ENCODE results near the gene RIN3.

RIN3 gene

GRCh38 chr14:92653162-92653651 is 139.6 kb downstream of the RIN3 start:
- no peak for DNase-seq (ENCODE audit: extremely low spot score)
- TF ChIP-seq ARNT (IDR thresholded peaks at IDR 0.05): no peak
- no peak for TF ChIP-seq FOXA1 (IDR thresholded peaks at IDR 0.05)
- TF ChIP-seq ZNF384 (IDR thresholded peaks at IDR 0.05): no peak
- no peak for TF ChIP-seq FOXM1 (IDR thresholded peaks at IDR 0.05; ENCODE audit: borderline replicate concordance)
- no peak for TF ChIP-seq LEF1 (IDR thresholded peaks at IDR 0.05; ENCODE audit: borderline replicate concordance)
- POLR2A ChIA-PET: no interaction called here
- CTCF ChIA-PET: no interaction called here

DNA sequence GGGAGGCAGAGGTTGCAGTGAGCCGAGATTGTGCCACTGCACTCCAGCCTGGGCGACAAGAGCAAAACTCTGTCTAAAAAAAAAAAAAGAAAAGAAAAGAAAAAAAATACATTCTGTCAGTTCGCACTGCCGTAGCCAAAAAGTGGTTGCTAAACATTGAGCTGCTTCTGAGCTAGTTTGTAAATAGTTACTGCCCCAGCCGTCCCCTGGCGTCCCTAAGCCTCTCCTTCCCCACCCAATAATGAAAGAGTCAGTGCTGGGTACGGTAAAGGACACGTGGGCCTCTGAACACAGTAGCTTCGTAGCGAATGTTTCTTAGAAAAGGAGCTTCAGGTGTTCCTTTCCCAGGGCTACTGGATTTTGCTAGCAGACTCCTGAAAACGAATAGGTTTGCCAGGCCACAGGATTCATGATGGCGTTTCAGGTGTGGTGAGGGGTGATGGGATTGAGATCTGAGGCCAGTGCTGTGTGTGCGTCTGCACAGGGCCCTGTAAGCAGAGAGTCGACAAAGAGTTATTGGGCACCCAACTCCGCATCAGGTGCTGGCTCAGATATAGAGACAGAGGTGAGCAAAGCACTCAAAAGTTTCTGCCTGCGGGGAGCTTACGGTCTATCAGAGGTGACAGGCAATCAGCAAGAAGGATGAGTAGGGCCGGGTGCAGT is 140.8 kb downstream of the RIN3 start:
- ChIA-PET CTCF (no interaction called here), POLR2A (no interaction called here)
- no peak for DNase-seq (ENCODE audit: extremely low spot score)
- TF ChIP-seq HDGF (IDR thresholded peaks at IDR 0.05; ENCODE audit: borderline replicate concordance) (no peak), SUZ12 (IDR thresholded peaks at IDR 0.05) (no peak), FOXM1 (IDR thresholded peaks at IDR 0.05; ENCODE audit: borderline replicate concordance) (no peak), FOXA1 (IDR thresholded peaks at IDR 0.05) (no peak), LEF1 (IDR thresholded peaks at IDR 0.05; ENCODE audit: borderline replicate concordance) (no peak), BHLHE40 (IDR thresholded peaks at IDR 0.05; ENCODE audit: borderline replicate concordance) (no peak), ARNT (IDR thresholded peaks at IDR 0.05) (no peak), CTBP1 (IDR thresholded peaks at IDR 0.05; ENCODE audit: borderline replicate concordance) (no peak), ZNF384 (IDR thresholded peaks at IDR 0.05) (no peak), ELF4 (IDR thresholded peaks at IDR 0.05) (no peak), FOXK2 (IDR thresholded peaks at IDR 0.05) (no peak), NFRKB (IDR thresholded peaks at IDR 0.05) (no peak), TARDBP (IDR thresholded peaks at IDR 0.05) (no peak), SP1 (IDR thresholded peaks at IDR 0.05) (no peak), L3MBTL2 (conservative IDR thresholded peaks at IDR 0.05) (no peak)
- TF ChIP-seq, protein P1, sequence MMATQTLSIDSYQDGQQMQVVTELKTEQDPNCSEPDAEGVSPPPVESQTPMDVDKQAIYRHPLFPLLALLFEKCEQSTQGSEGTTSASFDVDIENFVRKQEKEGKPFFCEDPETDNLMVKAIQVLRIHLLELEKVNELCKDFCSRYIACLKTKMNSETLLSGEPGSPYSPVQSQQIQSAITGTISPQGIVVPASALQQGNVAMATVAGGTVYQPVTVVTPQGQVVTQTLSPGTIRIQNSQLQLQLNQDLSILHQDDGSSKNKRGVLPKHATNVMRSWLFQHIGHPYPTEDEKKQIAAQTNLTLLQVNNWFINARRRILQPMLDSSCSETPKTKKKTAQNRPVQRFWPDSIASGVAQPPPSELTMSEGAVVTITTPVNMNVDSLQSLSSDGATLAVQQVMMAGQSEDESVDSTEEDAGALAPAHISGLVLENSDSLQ (IDR thresholded peaks at IDR 0.05): no peak

- TF ChIP-seq BHLHE40 (IDR thresholded peaks at IDR 0.05; ENCODE audit: borderline replicate concordance): no peak
- TF ChIP-seq FOXK2 (IDR thresholded peaks at IDR 0.05): no peak
- no peak for TF ChIP-seq L3MBTL2 (conservative IDR thresholded peaks at IDR 0.05)
- TF ChIP-seq ZNF384 (IDR thresholded peaks at IDR 0.05): no peak
- TF ChIP-seq, protein P1 (IDR thresholded peaks at IDR 0.05): no peak
- TF ChIP-seq FOXM1 (IDR thresholded peaks at IDR 0.05; ENCODE audit: borderline replicate concordance): no peak
- ChIA-PET POLR2A (no interaction called here), CTCF (no interaction called here)
- DNase-seq (ENCODE audit: extremely low spot score): no peak
Observed at GRCh38 chr14:92655419-92656201, 142.0 kb downstream of the RIN3 start.

GRCh38 chr14:92656306-92657081 is 142.9 kb downstream of the RIN3 start:
- no peak for DNase-seq (ENCODE audit: extremely low spot score)
- CTCF ChIA-PET: interaction anchor here (0.6 kb wide), 1 partner anchor 35 kb away, joined by 4 read pairs; no protein-coding TSS in a partner anchor
- no peak for TF ChIP-seq TARDBP (IDR thresholded peaks at IDR 0.05)
- no peak for TF ChIP-seq SP1 (IDR thresholded peaks at IDR 0.05)
- TF ChIP-seq ELF4 (IDR thresholded peaks at IDR 0.05): no peak
- TF ChIP-seq LEF1 (IDR thresholded peaks at IDR 0.05; ENCODE audit: borderline replicate concordance): no peak
- TF ChIP-seq FOXK2 (IDR thresholded peaks at IDR 0.05): no peak
- no peak for TF ChIP-seq ZNF384 (IDR thresholded peaks at IDR 0.05)
- POLR2A ChIA-PET: no interaction called here

DNA sequence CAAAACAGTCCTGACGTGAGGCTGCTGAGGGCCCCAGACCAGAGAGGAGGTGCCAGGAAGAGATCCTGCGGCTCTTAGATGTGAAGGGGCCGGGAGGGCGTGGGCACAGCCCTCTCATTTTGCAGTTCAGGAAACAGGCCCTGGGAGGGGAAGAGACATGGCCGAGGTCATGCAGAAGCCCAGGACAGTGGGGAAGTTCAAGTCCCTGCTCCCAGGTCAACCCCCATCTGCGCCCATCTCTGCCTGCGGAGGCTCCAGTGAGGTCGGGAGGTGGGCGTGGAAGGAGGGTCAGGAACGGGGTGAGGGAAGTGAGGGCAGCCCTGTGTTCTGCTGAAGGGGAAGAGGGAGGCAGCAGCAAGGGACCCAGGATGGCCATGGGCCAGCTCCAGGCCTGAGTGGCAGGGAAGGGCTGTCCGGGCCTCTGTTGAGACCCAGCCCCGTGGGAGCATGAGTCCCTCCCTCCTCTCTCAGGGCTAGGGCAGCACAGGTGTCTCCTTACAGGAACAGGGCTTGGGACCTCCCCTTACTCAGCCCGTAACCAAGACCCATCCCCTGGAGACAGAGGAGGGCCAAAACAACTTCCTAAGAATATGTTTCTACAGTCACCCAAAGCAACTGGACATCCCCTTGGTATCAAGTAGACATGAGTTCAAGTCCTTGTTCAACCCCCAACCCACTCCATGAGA is 144.0 kb downstream of the RIN3 start:
- CTCF ChIA-PET: no interaction called here
- DNase-seq (ENCODE audit: extremely low spot score): no peak
- TF ChIP-seq NFRKB (IDR thresholded peaks at IDR 0.05): no peak
- no peak for TF ChIP-seq TARDBP (IDR thresholded peaks at IDR 0.05)
- POLR2A ChIA-PET: no interaction called here

DNA sequence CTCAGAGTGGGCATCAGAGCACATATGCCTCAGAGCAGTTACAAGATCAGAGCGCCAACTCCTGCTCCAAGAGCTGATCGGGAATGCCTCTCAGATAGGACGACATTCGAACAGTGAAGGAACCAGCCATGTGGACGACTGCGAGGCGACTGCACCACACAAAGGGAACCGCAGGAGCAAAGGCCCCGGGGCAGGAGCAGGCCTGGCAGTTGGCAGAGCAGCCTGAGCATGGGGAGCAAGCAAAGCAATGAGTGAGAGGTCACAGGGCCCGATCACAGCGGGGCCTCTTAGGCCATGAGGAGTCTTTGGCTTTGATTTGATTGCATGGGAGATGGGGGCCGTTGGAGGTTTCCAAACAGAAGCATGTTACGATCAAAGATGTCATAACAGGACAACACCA is 144.6 kb downstream of the RIN3 start:
- TF ChIP-seq SP1 (IDR thresholded peaks at IDR 0.05): no peak
- TF ChIP-seq NFRKB (IDR thresholded peaks at IDR 0.05): no peak
- no peak for TF ChIP-seq ELF4 (IDR thresholded peaks at IDR 0.05)
- TF ChIP-seq LEF1 (IDR thresholded peaks at IDR 0.05; ENCODE audit: borderline replicate concordance): no peak
- no peak for TF ChIP-seq SUZ12 (IDR thresholded peaks at IDR 0.05)
- no peak for TF ChIP-seq L3MBTL2 (conservative IDR thresholded peaks at IDR 0.05)
- TF ChIP-seq, protein P1 (IDR thresholded peaks at IDR 0.05): no peak
- no peak for TF ChIP-seq ZNF384 (IDR thresholded peaks at IDR 0.05)
- no peak for TF ChIP-seq FOXK2 (IDR thresholded peaks at IDR 0.05)
- no peak for TF ChIP-seq ARNT (IDR thresholded peaks at IDR 0.05)
- no peak for TF ChIP-seq HDGF (IDR thresholded peaks at IDR 0.05; ENCODE audit: borderline replicate concordance)
- no peak for TF ChIP-seq TARDBP (IDR thresholded peaks at IDR 0.05)
- POLR2A ChIA-PET: no interaction called here
- DNase-seq (ENCODE audit: extremely low spot score): no peak
- CTCF ChIA-PET: no interaction called here
